CD4-positive, alpha-beta memory T cell (primary cell): ENCODE results near the gene TELO2. TPM values are rescaled to one million over a fixed set of nuclear protein-coding genes. Genes with fewer than 3 reads are reported as not detected.

Experiments used
- CTCF ChIA-PET: fragments of 350-600 bp; sonication (Branson Sonifier 250); formaldehyde crosslinking; loops from one replicate; lab custom pipeline; 2021; ENCODE audit warnings: inconsistent platforms; ENCODE audit not compliant: partially characterized antibody; lab: Charles Lee
- POLR2A ChIA-PET: fragments of 350-600 bp; sonication (Branson Sonifier 250); formaldehyde crosslinking; loops from one replicate; lab custom pipeline; 2021; ENCODE audit not compliant: partially characterized antibody; lab: Charles Lee
- DNase-seq, 5 donors: peaks; one replicate each; pipeline versions ENCODE4 v3.0.0 to v3.0.0-alpha.2; 2020 to 2022; ENCODE audit warnings: mixed read lengths in 1 of 5
- H3K27ac ChIP-seq: one replicate; pipeline ENCODE4 v1.7.0; 2013; ENCODE audit warnings: low read depth, low read length
- H3K27me3 ChIP-seq: 2 replicates; pipeline ENCODE4 v1.7.0; 2013; ENCODE audit warnings: mild to moderate bottlenecking, low read length, moderate library complexity; ENCODE audit not compliant: insufficient read depth
- H3K36me3 ChIP-seq: 2 replicates; pipeline ENCODE4 v1.7.0; 2013; ENCODE audit warnings: mild to moderate bottlenecking, low read length, moderate library complexity; ENCODE audit not compliant: insufficient read depth
- H3K4me1 ChIP-seq: 2 replicates; pipeline ENCODE4 v1.7.0; 2013; ENCODE audit warnings: mild to moderate bottlenecking, low read length, moderate library complexity; ENCODE audit not compliant: insufficient read depth
- H3K4me3 ChIP-seq, 2 donors: one replicate each; pipeline ENCODE4 v1.7.0; 2013; ENCODE audit warnings: low read length in 2 of 2, mild to moderate bottlenecking in 1 of 2
- H3K9me3 ChIP-seq, 2 donors: one replicate each; pipeline ENCODE4 v1.7.0; 2013; ENCODE audit warnings: low read length in 2 of 2, control low read depth in 1 of 2; ENCODE audit not compliant: control insufficient read depth in 1 of 2
- H3K27ac Mint-ChIP-seq, 7 donors: one replicate each; pipeline ENCODE4 v1.8.0; 2020 to 2021; ENCODE audit warnings: mixed read lengths in 7 of 7, mild to moderate bottlenecking in 6 of 7, inconsistent platforms in 3 of 7, moderate library complexity in 3 of 7
- H3K27me3 Mint-ChIP-seq, 2 donors: one replicate each; pipeline ENCODE4 v1.8.0; 2020 to 2021; ENCODE audit warnings: mixed read lengths in 2 of 2
- H3K36me3 Mint-ChIP-seq, 2 donors: one replicate each; pipeline ENCODE4 v1.8.0; 2020 to 2021; ENCODE audit warnings: mixed read lengths in 2 of 2, inconsistent platforms in 1 of 2, mild to moderate bottlenecking in 1 of 2
- H3K4me1 Mint-ChIP-seq, 4 donors: one replicate each; pipeline ENCODE4 v1.8.0; 2020 to 2021; ENCODE audit warnings: mixed read lengths in 4 of 4, mild to moderate bottlenecking in 1 of 4
- H3K4me3 Mint-ChIP-seq, 8 donors: one replicate each; pipeline ENCODE4 v1.8.0; 2020 to 2021; ENCODE audit warnings: mixed read lengths in 8 of 8, mild to moderate bottlenecking in 7 of 8, moderate library complexity in 6 of 8, inconsistent platforms in 3 of 8
- H3K9me3 Mint-ChIP-seq, 8 donors: one replicate each; pipeline ENCODE4 v1.8.0; 2020 to 2021; ENCODE audit warnings: mixed read lengths in 8 of 8, mild to moderate bottlenecking in 5 of 8, inconsistent platforms in 3 of 8, moderate library complexity in 1 of 8
- intact Hi-C: fragments of 100-400 bp; cut with micrococcal nuclease; formaldehyde crosslinking; loops from one replicate; pipeline ENCODE4 v1.15.1; 2023
- polyA plus RNA-seq, 2 donors: library from polyadenylated mRNA; unstranded; fragments of 300-500 nt; fragmentation: Illumina TruSeq; gene quantifications; one replicate each; pipeline ENCODE4 v1.2.3, GENCODE V29; 2021
- total RNA-seq, 2 experiments: library from RNA; stranded (reverse); gene quantifications; one replicate each; pipeline ENCODE4 v1.2.3, GENCODE V29; 2021

TELO2 gene
- total and polyA plus RNA-seq, 4 experiments from 2014 or later, result 11.3 to 56.0 (median 34.9) TPM

DNA sequence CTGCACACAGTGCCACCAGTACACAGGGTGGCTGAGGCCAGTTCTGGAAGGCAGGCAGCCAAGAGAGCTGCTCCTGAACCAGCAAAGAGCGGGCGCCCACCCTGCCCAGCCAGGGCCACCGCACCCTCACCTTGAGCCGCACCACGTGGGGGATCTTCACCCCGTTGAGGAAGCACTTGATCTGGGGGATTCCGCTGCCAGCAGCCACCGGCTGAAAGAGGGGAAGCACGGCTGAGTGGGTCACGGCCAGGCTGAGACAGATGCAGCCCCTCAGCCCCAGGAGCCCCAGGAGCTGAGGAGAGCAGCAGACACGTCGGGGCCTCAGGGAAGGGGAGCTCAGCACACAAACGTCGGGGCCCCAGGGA lies 34.2 kb upstream of the TELO2 start:
- POLR2A ChIA-PET, result no interaction called here
- H3K4me3 ChIP-seq, result no peak overlapping the region
- no peaks in the 10 kb centered on the region for H3K9me3 ChIP-seq
- Mint-ChIP-seq H3K36me3 (peaks cover 6 to 20% of the 10 kb centered on the region in 2 donors), H3K27ac (peak overlapping the region in 1 of 7 donors; percentile 84), H3K4me3 (no peak overlapping the region), H3K4me1 (peaks cover 0 to 2% (median 0%) of the 10 kb centered on the region in 4 donors), H3K27me3 (no peaks in the 10 kb centered on the region), H3K9me3 (no peaks in the 10 kb centered on the region)
- no peaks in the 10 kb centered on the region for H3K4me1 ChIP-seq
- H3K36me3 ChIP-seq, result peaks cover 12% of the 10 kb centered on the region
- intact Hi-C loops, result no loop called here
- no peak overlapping the region for H3K27ac ChIP-seq
- CTCF ChIA-PET, result no interaction called here
- no peaks in the 10 kb centered on the region for H3K27me3 ChIP-seq
- DNase-seq, result no peak

DNA sequence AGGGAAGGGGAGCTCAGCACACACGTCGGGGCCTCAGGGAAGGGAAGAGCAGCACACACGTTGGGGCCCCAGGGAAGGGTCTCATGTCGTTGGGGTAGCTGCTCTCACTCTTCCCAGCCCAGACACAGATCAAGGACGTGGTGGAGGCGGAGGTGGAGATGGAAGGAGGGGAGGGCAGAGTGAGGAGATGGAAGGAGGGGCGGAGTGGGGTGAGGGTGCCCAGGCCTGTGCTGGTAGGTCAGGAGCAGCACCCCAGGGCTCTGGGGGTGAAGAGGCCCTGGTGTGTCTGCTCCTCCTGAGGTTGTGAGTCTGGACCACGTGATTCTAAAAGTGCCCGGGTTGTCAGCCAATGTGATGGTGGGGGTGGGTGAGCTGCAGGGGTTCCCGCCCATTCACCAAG lies 33.2 kb upstream of the TELO2 start:
- Histone ChIP-seq H3K36me3 (peaks cover 12% of the 10 kb centered on the region), H3K9me3 (no peaks in the 10 kb centered on the region), H3K4me3 (no peak overlapping the region), H3K27me3 (no peaks in the 10 kb centered on the region), H3K4me1 (no peaks in the 10 kb centered on the region), H3K27ac (no peak overlapping the region)
- ChIA-PET CTCF (no interaction called here), POLR2A (no interaction called here)
- peaks cover 0 to 2% (median 0%) of the 10 kb centered on the region in 4 donors for H3K4me1 Mint-ChIP-seq
- intact Hi-C loops, result no loop called here
- H3K27me3 Mint-ChIP-seq, result no peaks in the 10 kb centered on the region
- H3K4me3 Mint-ChIP-seq, result no peak overlapping the region
- H3K9me3 Mint-ChIP-seq, result no peaks in the 10 kb centered on the region
- peaks cover 8 to 17% of the 10 kb centered on the region in 2 donors for H3K36me3 Mint-ChIP-seq
- no peak for DNase-seq
- no peak overlapping the region for H3K27ac Mint-ChIP-seq

DNA sequence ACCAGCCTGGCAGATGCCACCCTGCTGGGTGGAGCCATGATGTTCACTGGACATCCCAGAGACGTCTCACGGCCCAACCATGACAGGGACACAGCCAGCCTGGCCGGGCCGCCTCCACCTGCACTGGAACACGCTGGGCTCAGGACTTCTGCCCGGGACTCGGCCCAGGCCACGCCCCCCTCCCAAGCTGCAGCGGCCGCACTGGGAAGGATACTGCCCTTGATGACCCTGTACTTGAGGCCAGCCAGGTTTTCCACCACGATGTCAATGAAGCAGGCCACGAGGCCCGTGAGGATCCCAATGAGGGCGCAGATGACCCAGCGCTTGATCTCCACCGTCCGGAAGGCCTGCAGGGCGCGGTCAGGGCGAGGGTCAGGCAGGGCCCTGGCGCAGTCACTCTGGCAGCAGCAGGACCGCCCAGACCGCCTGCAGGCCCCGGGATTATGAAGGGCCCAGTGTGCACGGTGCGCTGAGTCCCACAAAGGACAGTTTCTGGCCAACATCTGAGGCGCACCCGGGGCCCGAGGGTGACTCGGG lies 32.5 kb upstream of the TELO2 start:
- no peak overlapping the region for H3K27ac ChIP-seq
- no peaks in the 10 kb centered on the region for H3K27me3 ChIP-seq
- peaks cover 0 to 2% (median 0%) of the 10 kb centered on the region in 4 donors for H3K4me1 Mint-ChIP-seq
- no peaks in the 10 kb centered on the region for H3K27me3 Mint-ChIP-seq
- H3K27ac Mint-ChIP-seq, result no peak overlapping the region
- H3K4me3 Mint-ChIP-seq, result no peak overlapping the region
- CTCF ChIA-PET, result no interaction called here
- POLR2A ChIA-PET, result no interaction called here
- peaks cover 8 to 17% of the 10 kb centered on the region in 2 donors for H3K36me3 Mint-ChIP-seq
- H3K36me3 ChIP-seq, result peaks cover 12% of the 10 kb centered on the region
- no peaks in the 10 kb centered on the region for H3K9me3 ChIP-seq
- no peaks in the 10 kb centered on the region for H3K9me3 Mint-ChIP-seq
- DNase-seq, result no peak
- H3K4me1 ChIP-seq, result no peaks in the 10 kb centered on the region
- intact Hi-C loops, result no loop called here
- no peak overlapping the region for H3K4me3 ChIP-seq

DNA sequence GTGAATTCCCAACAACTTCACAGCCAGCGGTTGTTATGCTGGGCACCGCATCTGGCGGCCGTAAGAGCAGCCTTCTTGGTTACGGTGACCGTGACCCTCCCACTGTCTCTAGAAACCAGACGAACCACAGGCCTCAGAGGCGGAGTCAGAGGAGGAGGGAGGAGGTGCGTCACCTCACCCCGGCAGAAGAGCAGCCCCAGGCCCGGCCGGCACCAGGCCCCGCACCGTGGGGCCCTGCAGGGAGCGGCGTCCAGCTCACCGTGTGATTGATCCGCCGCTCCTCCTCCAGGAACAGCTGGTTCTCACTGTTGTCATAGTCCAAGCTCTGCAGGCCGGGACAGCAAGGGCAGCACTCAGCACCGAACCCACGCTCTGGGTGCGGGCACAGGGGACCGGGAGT lies 32.0 kb upstream of the TELO2 start:
- peaks cover 12% of the 10 kb centered on the region for H3K36me3 ChIP-seq
- H3K27me3 ChIP-seq, result no peaks in the 10 kb centered on the region
- Mint-ChIP-seq H3K36me3 (peaks cover 8 to 17% of the 10 kb centered on the region in 2 donors), H3K27ac (no peak overlapping the region), H3K27me3 (no peaks in the 10 kb centered on the region), H3K4me1 (peaks cover 0 to 2% (median 0%) of the 10 kb centered on the region in 4 donors), H3K9me3 (no peaks in the 10 kb centered on the region), H3K4me3 (no peak overlapping the region)
- no peak for DNase-seq
- ChIA-PET CTCF (no interaction called here), POLR2A (no interaction called here)
- no peaks in the 10 kb centered on the region for H3K4me1 ChIP-seq
- intact Hi-C loops, result no loop called here
- H3K4me3 ChIP-seq, result no peak overlapping the region
- no peak overlapping the region for H3K27ac ChIP-seq
- H3K9me3 ChIP-seq, result no peaks in the 10 kb centered on the region

DNA sequence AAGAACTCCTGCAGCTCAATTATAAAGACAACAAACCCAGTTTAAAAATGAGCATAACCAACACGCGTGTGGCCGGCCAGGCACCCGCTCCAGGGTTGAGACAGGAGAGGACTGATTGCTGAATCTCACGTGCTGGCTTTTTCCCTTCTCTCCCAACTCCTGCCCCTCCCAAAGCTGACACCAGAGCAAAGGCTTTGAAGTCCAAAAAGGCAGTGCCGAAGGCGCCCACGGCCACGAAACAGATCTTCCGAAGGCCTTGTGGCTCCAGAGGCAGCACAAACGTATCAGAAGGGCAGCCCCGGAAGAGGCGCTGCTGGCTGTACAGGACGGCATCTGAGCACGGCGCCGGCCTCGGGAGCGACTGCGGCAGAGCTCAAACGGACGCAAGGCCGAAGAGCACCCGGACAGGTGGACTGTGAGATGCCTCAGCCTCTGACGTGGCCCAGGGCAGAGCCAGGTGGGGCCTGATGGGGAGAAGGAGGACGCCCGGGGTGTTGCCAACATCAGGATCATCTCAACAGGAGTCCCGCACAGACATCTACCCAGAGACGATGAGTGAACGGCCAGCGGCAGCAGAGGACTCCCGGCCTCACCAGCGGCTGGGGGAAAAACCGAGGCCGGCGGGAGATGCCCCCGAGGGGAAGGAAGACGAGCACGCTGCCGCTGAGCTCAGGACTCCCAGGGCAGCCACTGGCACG lies 28.8 kb upstream of the TELO2 start:
- Histone ChIP-seq H3K4me1 (no peaks in the 10 kb centered on the region), H3K27me3 (no peaks in the 10 kb centered on the region), H3K9me3 (no peaks in the 10 kb centered on the region), H3K36me3 (peaks cover 12% of the 10 kb centered on the region), H3K27ac (no peak overlapping the region), H3K4me3 (no peak overlapping the region)
- DNase-seq, result no peak
- POLR2A ChIA-PET, result no interaction called here
- H3K4me1 Mint-ChIP-seq, result peaks cover 0 to 12% (median 2%) of the 10 kb centered on the region in 4 donors
- H3K27me3 Mint-ChIP-seq, result no peaks in the 10 kb centered on the region
- CTCF ChIA-PET, result interaction anchor here (0.7 kb wide), 1 partner anchor 101 kb away, joined by 4 read pairs; no protein-coding TSS in a partner anchor
- H3K9me3 Mint-ChIP-seq, result peaks cover 0 to 1% (median 0%) of the 10 kb centered on the region in 8 donors
- H3K36me3 Mint-ChIP-seq, result peaks cover 8 to 14% of the 10 kb centered on the region in 2 donors
- H3K27ac Mint-ChIP-seq, result no peak overlapping the region
- H3K4me3 Mint-ChIP-seq, result no peak overlapping the region
- intact Hi-C loops, result no loop called here

DNA sequence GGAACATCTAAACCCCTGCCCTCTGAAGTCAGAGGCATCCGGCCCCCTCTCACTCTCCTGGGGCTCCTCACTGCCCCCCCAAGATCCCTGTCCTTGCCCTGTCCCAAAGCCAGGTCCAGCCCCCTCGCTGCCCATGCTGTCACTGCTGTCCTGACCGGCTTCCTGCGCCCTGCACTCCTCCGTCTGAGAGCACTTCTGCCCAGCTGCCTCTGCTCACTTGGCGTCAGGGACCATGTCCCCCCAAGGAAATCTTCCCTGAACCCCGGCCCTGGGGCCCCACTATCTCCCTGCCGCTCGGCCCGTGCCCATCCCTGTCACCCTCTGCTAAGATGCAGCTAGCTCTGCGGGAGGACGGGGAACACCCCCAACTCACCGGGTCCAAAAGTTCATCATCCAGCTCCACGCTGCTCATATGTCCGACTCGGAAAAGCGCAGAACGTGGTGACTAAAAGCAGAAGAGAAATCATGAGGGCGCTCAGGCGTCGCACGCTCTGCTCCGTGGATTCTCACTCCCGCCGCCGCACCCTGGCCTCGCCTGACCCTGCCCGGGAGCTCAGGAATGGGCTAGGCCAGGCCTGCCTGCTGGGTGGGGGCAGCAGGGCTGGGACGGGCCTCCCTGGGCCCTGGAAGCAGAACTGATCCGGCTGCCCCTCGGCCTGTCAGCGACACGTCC lies 28.1 kb upstream of the TELO2 start:
- H3K36me3 Mint-ChIP-seq, result peaks cover 8 to 12% of the 10 kb centered on the region in 2 donors
- H3K36me3 ChIP-seq, result peaks cover 12% of the 10 kb centered on the region
- H3K27me3 ChIP-seq, result no peaks in the 10 kb centered on the region
- H3K4me1 Mint-ChIP-seq, result peaks cover 3 to 17% (median 4%) of the 10 kb centered on the region in 4 donors
- no peak overlapping the region for H3K27ac Mint-ChIP-seq
- no peaks in the 10 kb centered on the region for H3K9me3 ChIP-seq
- no peaks in the 10 kb centered on the region for H3K27me3 Mint-ChIP-seq
- no peak for DNase-seq
- ChIA-PET CTCF (no interaction called here), POLR2A (no interaction called here)
- intact Hi-C loops, result no loop called here
- H3K9me3 Mint-ChIP-seq, result peaks cover 0 to 1% (median 0%) of the 10 kb centered on the region in 8 donors
- no peak overlapping the region for H3K27ac ChIP-seq
- H3K4me3 Mint-ChIP-seq, result no peak overlapping the region
- no peak overlapping the region for H3K4me3 ChIP-seq
- H3K4me1 ChIP-seq, result no peaks in the 10 kb centered on the region

DNA sequence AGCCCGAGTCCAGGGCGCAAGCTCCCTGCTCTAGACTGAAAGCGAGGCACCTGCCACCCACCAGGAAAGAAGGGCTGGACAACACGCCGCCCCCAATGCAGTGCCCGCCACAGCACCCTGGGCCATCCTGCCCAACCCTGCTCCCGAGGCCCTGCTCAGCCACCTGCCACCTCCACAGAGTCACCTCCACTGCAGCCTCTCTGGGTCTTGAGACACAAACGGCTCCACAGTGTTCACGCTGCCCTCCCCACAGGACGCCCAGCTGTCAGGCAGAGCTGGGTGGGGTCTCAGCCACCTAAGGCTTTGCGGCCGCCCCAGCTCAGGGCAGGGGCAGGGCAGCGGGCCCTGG lies 27.6 kb upstream of the TELO2 start:
- peaks cover 0 to 1% (median 0%) of the 10 kb centered on the region in 8 donors for H3K9me3 Mint-ChIP-seq
- ChIA-PET POLR2A (no interaction called here), CTCF (no interaction called here)
- DNase-seq, result no peak
- H3K27me3 Mint-ChIP-seq, result no peaks in the 10 kb centered on the region
- Histone ChIP-seq H3K27me3 (no peaks in the 10 kb centered on the region), H3K27ac (no peak overlapping the region), H3K36me3 (peaks cover 11% of the 10 kb centered on the region), H3K4me1 (no peaks in the 10 kb centered on the region), H3K9me3 (no peaks in the 10 kb centered on the region), H3K4me3 (no peak overlapping the region)
- no peak overlapping the region for H3K4me3 Mint-ChIP-seq
- peaks cover 8 to 10% of the 10 kb centered on the region in 2 donors for H3K36me3 Mint-ChIP-seq
- intact Hi-C loops, result no loop called here
- H3K27ac Mint-ChIP-seq, result no peak overlapping the region
- H3K4me1 Mint-ChIP-seq, result peaks cover 3 to 21% (median 7%) of the 10 kb centered on the region in 4 donors
